Pancreas (tissue), 10 donors: ENCODE results near the gene MYO9B. TPM values are rescaled to one million over a fixed set of nuclear protein-coding genes. Genes with fewer than 3 reads are reported as not detected.
"Not testable (repeated sequence)": the region's sequence is repeated elsewhere in the genome, so short reads cannot be mapped to it uniquely, and the experiment has no call there.

Experiments
- ATAC-seq, 4 donors: fragments of 200-7000 bp; cut with Tn5 transposase; one replicate each; pipeline versions ENCODE4 v1.8.0 to v1.9.1; 2020; ENCODE audit warnings: mild to moderate bottlenecking in 4 of 4, moderate library complexity in 4 of 4
- DNase-seq, 6 donors: peaks; one replicate each; pipeline ENCODE4 v3.0.0-alpha.2; 2020
- FAIRE-seq: peaks from 2 replicates; lab custom pipeline; 2012; peaks lifted over from hg19 to GRCh38; lab: Jason Lieb, UNC
- H3K27ac ChIP-seq, 4 donors: fragments of 200-600 bp; sonication (generic); 1 replicate in 3 of 4; 2 replicates in 1 of 4; pipeline versions ENCODE4 v1.5.0 to v1.8.0; 2020
- H3K27me3 ChIP-seq, 4 donors: fragments of 200-600 bp; one replicate each; pipeline ENCODE4 v1.8.0; 2021
- H3K36me3 ChIP-seq, 3 donors: fragments of 200-600 bp; sonication (generic) in 1 of 3; one replicate each; pipeline versions ENCODE4 v1.5.0 to v1.8.0; 2020 to 2021
- H3K4me1 ChIP-seq, 3 donors: fragments of 200-600 bp; one replicate each; pipeline ENCODE4 v1.8.0; 2021
- H3K4me3 ChIP-seq, 4 donors: fragments of 200-600 bp; sonication (generic) in 2 of 4; one replicate each; pipeline versions ENCODE4 v1.5.0 to v1.8.0; 2020 to 2021
- H3K9me3 ChIP-seq, 4 donors: fragments of 200-600 bp; one replicate each; pipeline ENCODE4 v1.8.0; 2021
- CTCF ChIP-seq, 4 donors: fragments of 200-600 bp; sonication (generic) in 3 of 4; IDR thresholded peaks; one replicate each; pipeline versions ENCODE4 v1.5.0 to v1.8.0; 2021; ENCODE audit warnings: antibody characterized with exemption in 4 of 4
- WGBS, 2 donors: extraction: QIAGEN DNeasy Blood & Tissue Kit; methylation state at CpG; one replicate each; pipeline ENCODE4 v1.1.7; 2013; 5-methylcytosine and 5-hydroxymethylcytosine counted together
- intact Hi-C, 3 donors: fragments of 100-400 bp; cut with DNase I; formaldehyde crosslinking; loops; one replicate each; pipeline versions ENCODE4 v1.11.1 to v1.14.2; 2022
- polyA plus RNA-seq, 2 donors: library from polyadenylated mRNA; stranded (reverse); fragments of 200-250 nt; gene quantifications; one replicate each; pipeline ENCODE4 v1.2.3, GENCODE V29; 2013
- total RNA-seq, 6 donors: library from RNA; stranded (reverse); fragmentation: NEBNext Ultra II Directional in 4 of 6; extraction: Animal tissue kit (Norgen Biotek cat#: 25700) in 4 of 6; gene quantifications; one replicate each; pipeline versions ENCODE4 v1.2.1 to v1.2.4, GENCODE V29; 2021 to 2023
- donor health status: healthy with polysubstance abuse.
- donor health status: DM: no; HTN: no; CAD: no; lungs with moderate emphysema.
- donor health status: DM: no; HTN: no; CAD: no.
- donor health status: control.
- donor health status: control.
- donor health status: Bipolar disorder and iron deficiency.
- donor health status: DM: yes; HTN: yes; CAD: no.
- donor health status: DM: no; HTN: no; CAD: no.
- donor health status: DM: no; HTN: no; CAD: no.
- donor health status: DM: yes; HTN: yes; CAD: no.

MYO9B gene
- total and polyA plus RNA-seq, 8 donors = 16.6 to 53.4 (median 23.4) TPM

- DNase-seq (no peak), FAIRE-seq (no peak), ATAC-seq (peak in 2 of 4 donors; percentile 37 to 69)
- Histone ChIP-seq H3K36me3 (no peaks in the 10 kb centered on the region), H3K27ac (no peak overlapping the region), H3K9me3 (no peaks in the 10 kb centered on the region), H3K4me3 (no peak overlapping the region), H3K27me3 (no peaks in the 10 kb centered on the region), H3K4me1 (no peaks in the 10 kb centered on the region)
- intact Hi-C loops = no loop called here
- WGBS, 2 donors = 86% methylated on average over 11 of the region's 11 CpGs
- TF ChIP-seq CTCF (IDR thresholded peaks at IDR 0.05) = no peak
Observed at GRCh38 chr19:17183858-17184321, 108.3 kb downstream of the MYO9B start.

- intact Hi-C loops = no loop called here
- Histone ChIP-seq H3K9me3 (no peaks in the 10 kb centered on the region), H3K36me3 (no peaks in the 10 kb centered on the region), H3K4me1 (no peaks in the 10 kb centered on the region), H3K27me3 (no peaks in the 10 kb centered on the region), H3K4me3 (no peak overlapping the region), H3K27ac (no peak overlapping the region)
- DNase-seq (no peak), ATAC-seq (peak in 3 of 4 donors; percentile 18 to 45 (median 44)), FAIRE-seq (no peak)
- TF ChIP-seq CTCF (IDR thresholded peaks at IDR 0.05) = no peak
- WGBS, 2 donors = 94 to 95% methylated on average over 12 of the region's 12 CpGs
Observed at GRCh38 chr19:17184371-17184841, 108.8 kb downstream of the MYO9B start.

- intact Hi-C loops = no loop called here
- no peak overlapping the region for H3K4me3 ChIP-seq
- no peak overlapping the region for H3K27ac ChIP-seq
- ATAC-seq (no peak), DNase-seq (no peak), FAIRE-seq (no peak)
- H3K4me1 ChIP-seq = no peaks in the 10 kb centered on the region
- H3K36me3 ChIP-seq = no peaks in the 10 kb centered on the region
- no peak for TF ChIP-seq CTCF (IDR thresholded peaks at IDR 0.05)
- no peaks in the 10 kb centered on the region for H3K27me3 ChIP-seq
- no peaks in the 10 kb centered on the region for H3K9me3 ChIP-seq
- WGBS, 2 donors = 86 to 97% methylated on average over 8 of the region's 8 CpGs
Observed at GRCh38 chr19:17185590-17185989, 110.0 kb downstream of the MYO9B start.

- 89 to 96% methylated on average over 6 of the region's 6 CpGs for WGBS, 2 donors
- H3K27ac ChIP-seq, H3K9me3 ChIP-seq, H3K4me3 ChIP-seq, H3K4me1 ChIP-seq, ATAC-seq, FAIRE-seq, intact Hi-C loops, DNase-seq, H3K27me3 ChIP-seq: not testable (repeated sequence)
- peaks cover 2 to 29% (median 14%) of the 10 kb centered on the region in 3 donors for H3K36me3 ChIP-seq
Observed at GRCh38 chr19:17191736-17192135, 116.2 kb downstream of the MYO9B start.

GRCh38 chr19:17192751-17193150 lies 117.2 kb downstream of the MYO9B start:
- no peak for TF ChIP-seq CTCF (IDR thresholded peaks at IDR 0.05)
- no peak for DNase-seq
- peaks cover 2 to 29% (median 14%) of the 10 kb centered on the region in 3 donors for H3K36me3 ChIP-seq
- no peak overlapping the region for H3K4me3 ChIP-seq
- 97 to 99% methylated on average over 24 to 26 of the region's 26 CpGs for WGBS, 2 donors
- no peak overlapping the region for H3K27ac ChIP-seq
- ATAC-seq = no peak
- no peaks in the 10 kb centered on the region for H3K4me1 ChIP-seq
- no peaks in the 10 kb centered on the region for H3K27me3 ChIP-seq
- no peak for FAIRE-seq
- H3K9me3 ChIP-seq = no peaks in the 10 kb centered on the region
- intact Hi-C loops = no loop called here
